GM11168 (cell line): ENCODE data around the gene TFF1.

Source experiments
- in situ Hi-C: fragments of 300-500 bp; cut with MboI; formaldehyde crosslinking; loops from one replicate; pipeline ENCODE4 v1.12.0; 2022; ENCODE audit warnings: low sequenced_read_pairs; ENCODE audit not compliant: unreplicated experiment

Gene TFF1

DNA sequence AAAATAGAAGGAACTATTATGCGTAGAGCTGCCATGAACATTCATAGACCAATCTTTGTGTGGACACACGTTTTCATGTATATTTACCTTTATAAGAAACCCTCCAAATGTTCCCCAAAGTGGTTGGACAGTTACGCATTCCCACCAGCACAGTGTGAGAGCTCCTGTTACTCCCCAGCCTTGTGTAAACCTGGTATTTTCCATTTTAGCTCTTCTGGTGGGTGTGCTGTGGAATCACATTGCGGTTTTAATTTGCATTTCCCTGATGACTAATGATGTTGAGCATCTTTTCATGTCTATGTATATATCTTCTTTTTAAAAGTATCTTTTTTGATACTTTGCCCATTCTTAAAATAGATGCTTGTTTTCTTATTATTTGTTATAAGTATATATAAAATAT lies 34.2 kb upstream of the TFF1 start:
- in situ Hi-C loops = no loop called here

DNA sequence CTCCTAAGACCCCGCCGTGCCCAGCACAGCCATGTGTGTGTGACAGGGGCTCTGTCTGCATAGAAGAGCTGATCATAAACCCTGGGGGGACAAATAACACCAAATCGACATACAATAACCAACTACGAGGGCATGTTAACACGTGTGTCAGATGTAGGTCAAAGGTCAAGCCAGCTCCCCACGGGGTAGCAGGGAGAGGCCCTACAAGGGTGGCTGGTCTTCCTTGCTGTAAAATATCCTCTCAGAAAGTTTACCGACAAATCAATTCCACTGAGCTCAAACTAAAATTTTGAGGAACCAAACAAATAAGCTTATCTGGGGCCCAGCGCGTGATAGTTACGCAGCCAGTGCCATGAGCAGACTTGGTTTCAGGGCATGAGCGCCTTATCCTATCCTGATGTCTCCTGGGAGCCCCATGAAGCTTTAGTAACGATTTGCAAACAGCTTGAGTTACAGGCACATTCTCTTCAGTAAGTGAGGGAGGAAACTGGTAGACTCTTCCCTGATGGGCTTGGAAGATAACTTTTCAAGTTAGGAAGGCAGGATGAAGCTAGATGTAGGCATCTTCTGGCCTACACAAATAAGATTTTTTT lies 32.2 kb upstream of the TFF1 start:
- in situ Hi-C loops = no loop called here

DNA sequence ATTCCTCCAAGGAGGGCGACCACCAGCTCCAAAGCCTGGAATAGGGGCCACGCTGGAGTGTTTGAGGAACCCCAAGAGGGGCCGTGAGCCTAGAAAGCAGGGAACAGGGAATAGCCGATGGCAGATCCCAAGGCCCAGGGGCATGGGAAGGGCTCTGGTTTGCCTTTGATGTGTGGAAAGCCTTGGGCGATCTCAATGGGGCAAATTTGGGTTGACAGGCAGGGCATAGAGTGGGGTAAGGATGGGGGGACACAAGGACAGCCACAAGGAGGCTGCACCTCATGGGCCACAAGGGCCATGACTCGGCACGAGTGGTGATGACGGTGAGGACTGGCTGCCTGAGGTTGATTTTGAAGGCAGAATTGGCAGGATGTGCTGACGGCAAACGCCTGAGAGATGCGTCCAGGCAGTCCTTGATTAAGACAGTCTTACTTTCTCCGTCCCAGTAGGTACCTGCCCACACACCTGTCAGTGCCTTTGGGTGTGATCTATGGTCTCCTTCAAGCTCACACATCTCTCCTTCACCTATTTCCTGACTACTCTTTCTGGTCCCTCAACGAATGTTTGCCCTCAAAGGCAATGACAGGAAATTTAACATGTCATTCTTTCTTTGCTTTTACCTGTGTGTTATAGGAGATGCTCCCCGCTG lies 31.5 kb upstream of the TFF1 start:
- in situ Hi-C loops = no loop called here

DNA sequence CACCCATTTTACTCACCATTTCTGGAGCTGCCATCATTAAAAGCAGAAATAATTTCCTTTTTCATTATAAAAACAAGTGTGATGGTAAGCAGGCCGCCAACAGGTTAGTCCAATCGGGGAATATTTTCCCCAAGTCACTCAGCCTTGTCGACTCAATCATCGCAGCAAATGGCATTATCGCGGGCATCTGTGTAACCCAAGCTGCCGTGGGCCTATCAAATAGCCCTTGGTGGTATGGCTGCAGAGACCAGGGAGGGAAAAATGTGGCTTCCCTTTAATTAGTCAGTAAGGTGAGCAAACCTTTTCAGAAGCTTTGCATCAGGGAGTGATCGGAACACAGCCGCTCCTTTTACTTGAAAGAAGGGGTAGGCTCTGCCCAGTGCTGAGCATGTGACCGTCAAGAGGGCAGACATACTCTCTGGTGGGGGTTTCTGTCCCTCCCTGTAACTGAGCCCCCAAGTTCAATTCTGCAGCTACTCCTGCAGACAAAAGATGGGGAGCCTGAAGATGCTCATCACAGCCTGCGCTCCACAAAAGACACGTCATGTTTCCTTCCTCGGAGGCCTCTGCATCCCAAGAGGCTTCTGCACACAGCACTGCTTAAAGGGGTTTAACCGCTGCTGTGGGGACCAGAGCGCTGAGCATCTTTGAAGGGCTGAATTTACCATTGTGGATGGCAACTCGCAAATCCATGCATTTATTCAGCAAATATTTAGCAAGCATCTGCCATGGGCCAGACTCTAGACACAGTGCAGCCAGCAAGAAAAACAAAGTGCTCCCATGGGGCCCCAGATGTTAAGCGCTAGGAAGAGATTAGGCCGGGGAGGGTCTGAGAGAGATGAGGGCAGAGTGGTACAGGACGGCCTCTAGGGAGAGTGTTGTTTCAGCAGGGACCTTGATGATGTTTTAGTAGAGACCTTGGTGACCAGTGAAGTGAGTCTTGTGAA lies 30.7 kb upstream of the TFF1 start:
- in situ Hi-C loops = no loop called here

DNA sequence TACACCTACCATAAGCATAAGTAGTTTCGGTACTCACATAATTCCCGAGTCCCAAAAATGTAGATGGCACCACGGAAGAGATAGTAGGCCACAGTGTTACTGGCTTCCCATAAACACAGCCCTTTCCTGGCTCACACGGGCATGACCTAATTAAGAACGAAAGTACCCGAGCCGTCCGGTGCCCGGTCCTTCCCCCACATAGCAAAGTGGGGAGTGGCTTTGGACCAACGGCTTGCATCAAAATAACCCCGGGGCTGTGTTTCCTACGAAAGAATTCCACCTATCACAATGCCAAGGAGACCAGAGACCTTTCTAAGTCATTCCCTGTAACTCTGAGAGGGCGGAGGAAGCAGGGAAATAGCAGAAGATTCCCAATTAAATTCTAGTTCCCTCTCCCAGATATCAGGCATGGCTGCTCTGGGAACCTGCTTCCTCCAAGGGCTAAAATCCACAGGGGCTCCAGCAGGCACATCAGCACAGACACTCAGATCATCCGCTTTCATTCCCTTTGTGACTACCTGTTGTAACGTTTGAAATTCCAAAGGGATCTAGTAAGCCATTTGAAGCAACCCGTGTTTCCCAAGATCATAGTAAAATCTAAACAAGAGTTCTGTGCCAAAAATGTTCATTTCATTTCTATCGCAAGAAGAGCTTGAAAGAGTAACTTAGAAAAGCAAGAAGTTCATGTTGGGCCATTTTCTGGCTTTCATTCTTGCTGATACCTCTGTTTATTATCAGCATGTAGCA lies 29.7 kb upstream of the TFF1 start, which contains the start of gene TMPRSS3:
TSS of gene TMPRSS3 (minus strand) at position 148 of the 747 bp plus-strand sequence. CDS start 635 bp downstream, outside the sequence.
- in situ Hi-C loops = no loop called here

DNA sequence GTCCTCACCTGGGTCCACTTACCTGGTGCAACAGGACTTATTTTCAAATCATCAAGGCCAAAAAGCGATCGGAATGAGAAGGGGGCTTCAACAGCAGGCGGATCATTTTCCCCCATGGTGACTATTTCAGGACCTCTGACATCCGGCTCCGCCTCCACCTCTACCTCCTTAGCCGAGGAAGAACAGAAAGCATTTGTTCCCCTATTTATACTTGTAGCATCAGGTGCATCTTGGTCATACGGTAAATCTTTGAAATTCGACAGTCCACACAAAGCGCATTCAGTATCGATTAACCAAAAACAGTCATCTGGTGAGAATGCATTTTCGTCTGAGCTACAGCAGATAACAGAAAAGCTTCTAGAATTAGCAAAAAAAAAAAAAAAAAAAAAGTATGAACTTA lies 29.0 kb upstream of the TFF1 start:
- in situ Hi-C loops = no loop called here

DNA sequence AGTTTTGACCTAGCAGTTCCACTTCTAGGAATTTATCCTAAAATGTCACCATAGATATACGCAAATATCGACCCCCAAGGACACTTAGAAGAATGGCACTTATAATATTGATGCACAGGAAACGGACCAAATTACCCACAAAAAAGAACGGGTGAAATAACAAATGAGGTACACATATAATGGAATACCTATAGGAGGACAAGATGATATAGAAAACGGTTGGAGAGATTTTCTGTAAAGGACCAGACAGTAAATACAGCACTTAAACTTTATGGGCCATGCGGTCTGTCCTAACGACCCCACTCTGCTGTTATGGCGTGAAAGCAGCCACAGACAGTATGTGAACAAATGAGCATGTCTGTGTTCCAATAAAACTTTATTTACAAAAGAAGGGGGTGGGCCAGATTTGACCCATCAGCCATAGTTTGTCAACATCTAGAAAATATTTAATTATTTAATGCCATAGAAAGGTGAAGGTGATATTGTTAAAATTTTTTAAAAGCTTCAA lies 27.2 kb upstream of the TFF1 start:
- in situ Hi-C loops = loop anchor here (5.0 kb wide), 1 partner anchor 54 kb away; no protein-coding TSS in a partner anchor

DNA sequence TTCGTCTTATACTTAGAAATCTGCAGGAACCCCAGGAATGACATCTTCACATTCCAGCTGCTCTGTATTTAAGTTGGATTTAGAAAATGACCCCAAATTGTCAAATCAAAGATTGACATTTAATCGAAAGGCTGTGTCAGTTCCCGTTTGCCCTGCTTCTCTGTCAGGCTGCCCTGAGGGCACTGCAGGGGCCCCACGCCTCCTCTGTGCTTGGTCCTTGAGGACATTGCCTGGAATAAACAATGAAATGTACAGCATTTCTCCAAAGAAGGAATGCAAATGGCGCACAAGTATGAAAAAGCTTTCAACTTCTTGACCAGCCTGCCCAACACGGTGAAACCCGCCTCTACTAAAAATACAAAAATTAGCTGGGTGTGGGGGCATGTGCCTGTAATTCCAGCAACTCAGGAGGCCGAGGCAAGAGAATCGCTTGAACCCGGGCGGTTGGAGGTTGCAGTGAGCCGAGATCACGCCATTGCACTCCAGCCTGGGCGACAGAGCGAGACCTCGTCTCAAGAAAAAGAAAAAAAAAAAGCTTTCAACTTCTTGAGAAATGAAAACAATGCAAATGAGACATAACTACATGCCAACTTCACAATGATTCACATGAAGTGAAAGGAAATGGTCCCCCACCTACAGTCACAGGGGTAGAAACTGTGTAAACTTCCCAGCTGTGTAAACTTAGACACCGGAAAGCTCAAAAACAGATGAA lies 26.6 kb upstream of the TFF1 start:
- in situ Hi-C loops = loop anchor here (5.0 kb wide), 1 partner anchor 54 kb away; no protein-coding TSS in a partner anchor

DNA sequence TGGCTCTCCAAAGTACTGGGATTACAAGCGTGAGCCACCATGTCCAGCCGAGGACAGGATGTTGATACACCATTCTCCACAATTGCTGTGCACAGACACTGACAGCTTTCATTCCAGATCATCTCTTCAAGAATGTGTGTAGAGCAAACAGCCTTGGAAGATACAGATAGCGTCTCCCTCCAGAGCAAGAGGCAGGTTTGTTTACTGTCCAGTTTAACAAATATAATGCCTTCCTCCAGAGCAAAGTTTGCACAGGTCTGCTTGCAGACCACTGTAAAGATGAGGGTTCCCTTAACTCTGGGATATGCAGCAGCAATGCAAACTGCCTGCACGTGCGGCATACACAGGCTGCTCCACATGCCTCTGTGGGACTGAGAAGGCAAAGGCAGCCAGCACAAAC lies 25.0 kb upstream of the TFF1 start:
- in situ Hi-C loops = loop anchor here (5.0 kb wide), 1 partner anchor 56 kb away; no protein-coding TSS in a partner anchor

DNA sequence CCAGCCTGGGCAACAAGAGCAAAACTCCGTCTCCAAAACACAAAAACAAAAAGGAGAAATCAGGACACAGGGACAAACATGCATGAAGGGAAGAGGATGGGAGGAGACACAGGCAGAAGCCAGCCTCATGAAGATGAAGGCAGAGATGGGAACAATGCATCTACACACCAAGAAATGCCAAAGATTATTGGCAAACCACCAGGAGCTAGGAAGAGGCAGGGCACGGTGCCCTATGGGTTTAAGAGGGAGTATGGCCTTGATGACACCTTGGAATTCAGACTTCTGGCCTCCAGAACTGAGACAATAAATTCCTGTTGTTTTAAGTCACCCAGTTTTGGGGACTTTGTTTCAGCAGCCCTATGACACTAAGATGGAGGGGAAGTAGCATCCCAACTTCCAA lies 24.4 kb upstream of the TFF1 start:
- in situ Hi-C loops = loop anchor here (5.0 kb wide), 1 partner anchor 57 kb away; no protein-coding TSS in a partner anchor

DNA sequence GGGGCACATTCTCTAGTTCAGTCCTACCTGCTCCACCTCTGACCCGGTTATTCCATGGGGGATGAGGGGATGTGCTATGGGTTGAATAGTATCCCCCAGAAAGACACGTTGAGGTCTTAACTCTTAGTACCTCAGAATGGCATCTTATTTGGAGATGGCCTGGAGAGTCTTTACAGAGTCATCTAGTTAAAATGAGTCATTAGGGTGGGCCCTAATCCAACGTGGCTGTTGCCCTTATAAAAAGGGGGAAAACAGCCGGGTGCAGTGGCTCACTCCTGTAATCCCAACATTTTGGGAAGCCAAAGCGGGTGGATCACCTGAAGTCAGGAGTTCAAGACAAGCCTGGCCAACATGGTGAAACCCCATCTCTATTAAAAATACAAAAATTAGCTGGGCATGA lies 23.9 kb upstream of the TFF1 start:
- in situ Hi-C loops = loop anchor here (5.0 kb wide), 1 partner anchor 57 kb away; no protein-coding TSS in a partner anchor

DNA sequence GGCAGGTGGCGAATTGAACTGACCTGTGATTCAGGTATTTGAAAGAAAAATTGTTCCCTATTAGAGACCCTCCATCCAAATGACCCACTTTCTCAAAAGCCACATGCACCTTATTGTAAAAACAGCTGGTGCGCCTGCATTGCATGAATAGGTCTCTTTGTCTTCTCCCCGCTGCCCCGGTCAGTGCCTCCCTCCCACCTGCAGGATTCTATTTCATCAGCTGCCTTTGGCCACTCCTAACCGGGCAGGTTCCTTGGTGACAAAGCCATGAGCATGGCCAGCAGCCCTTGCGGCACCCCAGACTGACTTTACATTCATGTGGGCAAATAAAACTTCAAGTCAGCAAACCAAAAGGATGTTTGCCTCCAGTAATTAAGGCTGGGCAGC lies 23.1 kb upstream of the TFF1 start:
- in situ Hi-C loops = no loop called here

DNA sequence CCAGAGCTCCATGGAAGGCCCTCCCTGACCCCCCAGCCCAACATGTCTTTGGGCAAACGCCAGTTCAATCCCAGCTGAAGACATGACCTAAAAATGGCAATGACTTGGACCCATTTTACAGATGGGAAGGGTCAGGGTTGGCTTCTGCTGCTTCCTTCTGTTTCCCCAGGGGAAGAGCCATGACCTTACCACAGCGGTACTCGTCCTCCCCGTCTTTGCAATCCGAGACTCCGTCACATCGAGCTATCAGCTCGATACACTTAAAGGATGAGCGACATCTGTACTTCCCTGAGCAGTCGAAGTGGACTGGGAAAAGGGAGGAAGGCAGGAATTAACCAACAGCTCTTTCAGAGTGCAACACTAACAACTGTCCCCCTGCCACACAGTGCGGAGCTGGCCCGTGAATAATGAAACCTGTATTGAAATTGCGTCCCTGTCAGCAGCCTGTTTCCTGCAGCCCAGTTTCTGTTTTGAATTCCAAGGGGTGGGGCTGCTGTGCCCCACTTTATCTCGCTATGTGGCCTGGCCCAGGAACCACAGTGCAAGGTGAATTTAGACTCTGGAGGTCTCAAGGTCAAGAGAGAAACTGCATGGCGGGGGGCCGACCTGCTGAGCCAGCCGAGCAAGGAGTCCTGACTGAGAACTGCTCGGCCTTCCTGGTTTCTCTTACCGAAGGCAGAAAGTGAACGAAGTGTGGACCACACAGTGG lies 22.6 kb upstream of the TFF1 start:
- in situ Hi-C loops = no loop called here

DNA sequence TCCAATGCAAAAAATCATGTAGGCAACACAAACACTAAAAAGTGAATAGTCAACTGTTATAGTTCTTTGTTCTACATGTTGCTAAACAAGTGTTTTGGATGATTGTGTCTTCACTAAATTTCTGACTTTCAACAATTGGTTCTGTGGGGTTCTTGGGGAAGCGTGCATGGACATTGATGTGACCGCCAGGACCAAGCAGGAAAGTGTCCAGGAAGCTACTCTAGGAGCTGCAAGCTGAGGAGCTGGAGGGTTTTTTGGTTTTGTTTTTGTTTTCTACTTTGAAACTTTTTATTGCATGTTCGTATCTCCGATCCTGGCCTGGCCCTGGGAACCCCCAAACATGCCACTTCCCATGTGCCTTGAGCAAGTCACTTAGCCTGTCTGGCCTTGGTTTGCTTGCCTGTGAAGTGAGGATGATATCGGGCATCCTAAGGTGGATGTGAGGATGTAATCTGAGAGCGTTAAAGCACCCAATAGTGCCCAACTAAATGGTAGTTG lies 21.6 kb upstream of the TFF1 start:
- in situ Hi-C loops = no loop called here

DNA sequence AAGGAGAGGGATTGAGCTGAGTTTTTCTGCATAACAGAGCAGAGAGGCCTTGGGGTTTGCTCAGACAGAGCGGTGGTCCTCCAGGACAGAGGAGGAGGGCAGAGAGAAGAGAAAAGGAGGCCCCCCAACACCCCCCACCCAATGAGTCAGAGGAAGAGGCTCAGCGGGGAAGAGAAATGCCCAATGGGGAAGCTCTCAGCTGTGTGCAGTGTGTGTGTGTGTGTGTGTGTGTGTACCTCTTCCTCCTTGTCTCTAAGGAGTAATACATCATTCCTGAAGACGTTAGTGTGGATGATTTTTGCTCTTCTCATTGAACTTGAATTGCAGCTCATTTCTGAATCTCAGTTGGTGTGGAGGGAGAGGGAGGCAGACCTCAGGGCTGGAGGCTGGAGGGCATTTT lies 20.8 kb upstream of the TFF1 start:
- in situ Hi-C loops = no loop called here

DNA sequence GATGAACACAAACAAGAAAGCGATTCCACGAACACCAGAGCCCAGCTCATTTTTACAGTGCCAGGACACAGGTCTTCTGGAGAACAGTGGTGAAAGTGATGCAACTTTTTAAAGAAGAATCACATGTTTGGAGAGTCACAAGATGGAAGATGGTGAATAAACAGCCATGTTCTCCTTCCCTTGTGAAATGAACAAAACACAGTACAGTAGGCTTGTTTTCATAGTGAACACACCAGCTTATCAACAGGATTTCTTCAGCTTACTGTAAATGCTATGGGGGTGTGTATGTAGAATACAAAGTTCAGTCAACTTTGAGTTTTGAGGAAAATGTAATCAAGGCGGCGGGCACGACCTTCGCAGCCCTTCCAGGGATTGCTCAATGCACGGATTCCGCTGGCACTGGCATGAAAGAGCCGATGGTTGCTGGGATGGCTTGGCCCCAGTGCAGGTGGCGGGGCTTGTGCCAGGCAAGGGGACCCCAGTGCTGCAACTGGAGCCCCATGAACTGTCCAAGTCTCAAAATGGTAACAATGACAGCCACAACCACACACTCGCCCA lies 19.8 kb upstream of the TFF1 start:
- in situ Hi-C loops = no loop called here

DNA sequence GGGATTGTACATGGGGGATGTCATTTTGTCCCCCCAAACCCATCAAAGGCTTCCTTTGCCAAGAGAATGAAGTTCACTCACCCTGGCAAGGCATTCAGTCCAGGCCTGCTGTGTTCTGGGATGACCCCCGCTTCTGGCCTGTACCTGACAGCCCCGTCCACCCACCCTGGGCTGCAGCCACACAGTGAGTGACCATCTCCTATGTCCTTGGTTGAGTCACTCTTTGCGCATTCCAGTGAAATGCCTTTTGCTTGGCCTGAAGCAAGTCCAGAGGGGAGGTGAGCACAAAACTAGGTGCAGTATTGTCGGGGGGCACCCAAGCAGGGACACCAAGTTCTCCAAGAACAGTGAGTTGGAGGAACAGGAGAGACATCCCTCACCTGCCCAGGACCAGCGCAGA lies 19.3 kb upstream of the TFF1 start:
- in situ Hi-C loops = no loop called here

DNA sequence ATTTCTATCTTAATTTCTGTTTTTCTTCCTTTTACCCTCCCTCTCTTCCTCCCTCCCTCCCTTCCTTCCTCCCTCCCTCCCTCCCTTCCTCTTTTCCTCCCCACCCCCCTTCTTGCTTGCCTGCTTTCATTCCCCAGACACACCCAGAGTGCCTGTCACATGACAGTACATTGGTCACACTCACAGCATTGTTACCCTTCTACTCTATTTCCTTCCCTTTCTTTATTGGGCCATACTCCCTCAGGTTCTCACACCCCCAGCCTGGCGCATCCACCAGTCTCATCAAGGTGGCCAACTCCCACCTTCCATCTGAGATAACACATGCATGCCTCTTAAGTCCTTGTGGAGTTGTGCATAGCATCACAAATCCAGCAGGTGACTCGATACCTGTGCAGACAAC lies 18.7 kb upstream of the TFF1 start:
- in situ Hi-C loops = no loop called here
